ENCODE results near the gene AMELX.

Gene AMELX

GRCh38 chrX:11309220-11309619 lies 16.0 kb downstream of the AMELX start:
- DNase-seq (ENCODE audit: low read depth in 2 of 2): no peak

- no peak for DNase-seq (ENCODE audit: low read depth in 2 of 2)
These were observed 18.5 kb downstream of the AMELX start for GRCh38 chrX:11311706-11312105.

- DNase-seq (ENCODE audit: low read depth in 2 of 2): no peak
These were observed 26.8 kb downstream of the AMELX start for GRCh38 chrX:11319806-11320520.

- DNase-seq (ENCODE audit: low read depth in 2 of 2): no peak
These were observed 28.8 kb downstream of the AMELX start for GRCh38 chrX:11321986-11322385.

- DNase-seq (ENCODE audit: low read depth in 2 of 2): no peak
These were observed 34.9 kb downstream of the AMELX start for GRCh38 chrX:11328134-11328533.

- no peak for DNase-seq (ENCODE audit: low read depth in 2 of 2)
These were observed 35.8 kb downstream of the AMELX start for GRCh38 chrX:11329021-11329420.

GRCh38 chrX:11331788-11332187 lies 38.6 kb downstream of the AMELX start:
- no peak for DNase-seq (ENCODE audit: low read depth in 2 of 2)

GRCh38 chrX:11334165-11334564 lies 41.0 kb downstream of the AMELX start:
- no peak for DNase-seq (ENCODE audit: low read depth in 2 of 2)

- DNase-seq (ENCODE audit: low read depth in 2 of 2): no peak
These were observed 43.0 kb downstream of the AMELX start for GRCh38 chrX:11336201-11336600.

GRCh38 chrX:11337292-11338009 lies 44.2 kb downstream of the AMELX start:
- DNase-seq (ENCODE audit: low read depth in 2 of 2): no peak

GRCh38 chrX:11341274-11342201 lies 48.3 kb downstream of the AMELX start:
- peak; percentile 62 for DNase-seq (ENCODE audit: low read depth in 2 of 2)

- DNase-seq (ENCODE audit: low read depth in 2 of 2): no peak
These were observed 49.5 kb downstream of the AMELX start for GRCh38 chrX:11342673-11343072.

- no peak for DNase-seq (ENCODE audit: low read depth in 2 of 2)
These were observed 53.0 kb downstream of the AMELX start for GRCh38 chrX:11346121-11346682.

- DNase-seq (ENCODE audit: low read depth in 2 of 2): no peak
These were observed 54.1 kb downstream of the AMELX start for GRCh38 chrX:11347300-11347699.

- DNase-seq (ENCODE audit: low read depth in 2 of 2): no peak
These were observed 55.8 kb downstream of the AMELX start for GRCh38 chrX:11349020-11349419.

GRCh38 chrX:11349661-11350337 lies 56.6 kb downstream of the AMELX start:
- no peak for DNase-seq (ENCODE audit: low read depth in 2 of 2)
